GM12801 (cell line): Measurements from ENCODE around the gene PIGQ.

Experiments used
- CTCF ChIP-seq: IDR thresholded peaks from one replicate; pipeline ENCODE4 v1.5.1; 2011; ENCODE audit warnings: control low read depth; ENCODE audit not compliant: insufficient read length; ENCODE audit errors: extremely low read depth

The PIGQ gene

GRCh38 chr16:606656-607307, 37.0 kb downstream of the PIGQ start:
- no peak for TF ChIP-seq CTCF

GRCh38 chr16:608019-608418, 38.3 kb downstream of the PIGQ start:
- TF ChIP-seq CTCF: no peak

GRCh38 chr16:609316-609715, 39.5 kb downstream of the PIGQ start:
- no peak for TF ChIP-seq CTCF

GRCh38 chr16:609984-610383, 40.2 kb downstream of the PIGQ start:
- TF ChIP-seq CTCF: no peak

GRCh38 chr16:610513-611381, 41.0 kb downstream of the PIGQ start:
- no peak for TF ChIP-seq CTCF

- TF ChIP-seq CTCF: no peak
These were observed 45.4 kb downstream of the PIGQ start for GRCh38 chr16:615122-615521.

- no peak for TF ChIP-seq CTCF
These were observed 47.2 kb downstream of the PIGQ start for GRCh38 chr16:616733-617586.
